Vagina (tissue), 2 donors: ENCODE measurements around the gene GRIN2C. TPM values are rescaled to one million over a fixed set of nuclear protein-coding genes. Genes with fewer than 3 reads are reported as not detected.
A peak's percentile ranks its signal among the peaks of the same experiment; 100 is the strongest.

Experiments used
- DNase-seq, 2 donors: peaks; one replicate each; pipeline ENCODE4 v3.0.0-alpha.2; 2017; ENCODE audit errors: extremely low spot score in 2 of 2
- H3K27ac ChIP-seq: fragments of 200-600 bp; sonication (generic); one replicate; pipeline ENCODE4 v1.5.1; 2019
- H3K27me3 ChIP-seq: fragments of 200-600 bp; sonication (generic); one replicate; pipeline ENCODE4 v1.5.1; 2019
- H3K36me3 ChIP-seq, 2 donors: fragments of 200-600 bp; sonication (generic); one replicate each; pipeline ENCODE4 v1.5.1; 2017 to 2019
- H3K4me1 ChIP-seq: fragments of 200-600 bp; sonication (generic); one replicate; pipeline ENCODE4 v1.5.1; 2019
- H3K4me3 ChIP-seq, 2 donors: fragments of 200-600 bp; sonication (generic); 1 replicate in 1 of 2; 2 replicates in 1 of 2; pipeline ENCODE4 v1.5.1; 2016 to 2019
- H3K9me3 ChIP-seq: fragments of 200-600 bp; sonication (generic); one replicate; pipeline ENCODE4 v1.5.1; 2019
- CTCF ChIP-seq, 3 experiments: fragments of 450-650 bp in 2 of 3; fragments of 200-600 bp in 1 of 3; sonication (generic) in 1 of 3; IDR thresholded peaks; one replicate each; pipeline ENCODE4 v1.5.1; 2017 to 2019; ENCODE audit warnings: antibody characterized with exemption in 3 of 3, mild to moderate bottlenecking in 2 of 3, moderate library complexity in 2 of 3
- POLR2A ChIP-seq, 2 donors: fragments of 450-650 bp; IDR thresholded peaks; one replicate each; pipeline ENCODE4 v1.6.1; 2017; ENCODE audit warnings: antibody characterized with exemption in 2 of 2, mild to moderate bottlenecking in 2 of 2, moderate library complexity in 2 of 2
- POLR2AphosphoS5 ChIP-seq, 2 donors: sonication (generic); formaldehyde crosslinking; IDR thresholded peaks; one replicate each; pipeline ENCODE4 v1.9.0; 2017; ENCODE audit warnings: antibody characterized with exemption in 2 of 2, mild to moderate bottlenecking in 2 of 2, low read depth in 1 of 2; ENCODE audit not compliant: insufficient read depth in 1 of 2
- intact Hi-C: fragments of 100-400 bp; cut with DNase I; formaldehyde crosslinking; loops from one replicate; pipeline ENCODE4 v1.15.1; 2023
- total RNA-seq: library from RNA; depleted of rRNA; stranded (reverse); fragments of >200 nt; gene quantifications from one replicate; pipeline ENCODE4 v1.2.3, GENCODE V29; 2016

GRIN2C gene
- total RNA-seq, 1 donor from 2014 or later, result not detected

- Histone ChIP-seq H3K27ac (no peak overlapping the region), H3K36me3 (no peaks in the 10 kb centered on the region), H3K27me3 (peaks cover 17% of the 10 kb centered on the region), H3K9me3 (no peaks in the 10 kb centered on the region), H3K4me3 (no peak overlapping the region), H3K4me1 (peaks cover 25% of the 10 kb centered on the region)
- intact Hi-C loops, result loop anchor here (2.0 to 5.0 kb wide), 2 partner anchors 71 to 119 kb away; no protein-coding TSS in a partner anchor
- no peak for TF ChIP-seq POLR2A (IDR thresholded peaks at IDR 0.05)
- no peak for TF ChIP-seq POLR2AphosphoS5 (IDR thresholded peaks at IDR 0.05; ENCODE audit: insufficient read depth in 1 of 2, low read depth in 1 of 2)
- no peak for TF ChIP-seq CTCF (IDR thresholded peaks at IDR 0.05)
- no peak for DNase-seq
These were observed 4.0 kb upstream of the GRIN2C start for GRCh38 chr17:74863420-74864296.

- Histone ChIP-seq H3K27me3 (peaks cover 17% of the 10 kb centered on the region), H3K9me3 (no peaks in the 10 kb centered on the region), H3K4me1 (peaks cover 25% of the 10 kb centered on the region), H3K36me3 (no peaks in the 10 kb centered on the region), H3K4me3 (no peak overlapping the region), H3K27ac (no peak overlapping the region)
- intact Hi-C loops, result loop anchor here (5.0 kb wide), 1 partner anchor 71 kb away; no protein-coding TSS in a partner anchor
- TF ChIP-seq CTCF (IDR thresholded peaks at IDR 0.05), result no peak
- TF ChIP-seq POLR2A (IDR thresholded peaks at IDR 0.05), result no peak
- TF ChIP-seq POLR2AphosphoS5 (IDR thresholded peaks at IDR 0.05; ENCODE audit: insufficient read depth in 1 of 2, low read depth in 1 of 2), result no peak
- DNase-seq, result no peak
These were observed 3.2 kb upstream of the GRIN2C start for GRCh38 chr17:74862919-74863318.

GRCh38 chr17:74862108-74862901, 2.6 kb upstream of the GRIN2C start:
- TF ChIP-seq CTCF (IDR thresholded peaks at IDR 0.05) (peak; percentile 37 to 53 (median 46)), POLR2AphosphoS5 (IDR thresholded peaks at IDR 0.05; ENCODE audit: insufficient read depth in 1 of 2, low read depth in 1 of 2) (no peak), POLR2A (IDR thresholded peaks at IDR 0.05) (no peak)
- Histone ChIP-seq H3K9me3 (no peaks in the 10 kb centered on the region), H3K4me3 (peak overlapping the region; percentile 11 to 39), H3K4me1 (peaks cover 25% of the 10 kb centered on the region), H3K27me3 (peaks cover 17% of the 10 kb centered on the region), H3K36me3 (no peaks in the 10 kb centered on the region), H3K27ac (no peak overlapping the region)
- no peak for DNase-seq
- intact Hi-C loops, result loop anchor here (5.0 kb wide), 1 partner anchor 70 kb away; no protein-coding TSS in a partner anchor

GRCh38 chr17:74861662-74862107, 2.0 kb upstream of the GRIN2C start:
- Histone ChIP-seq H3K27me3 (peaks cover 17% of the 10 kb centered on the region), H3K36me3 (no peaks in the 10 kb centered on the region), H3K9me3 (no peaks in the 10 kb centered on the region), H3K4me3 (peak overlapping the region; percentile 11 to 39), H3K4me1 (peaks cover 25% of the 10 kb centered on the region), H3K27ac (no peak overlapping the region)
- DNase-seq, result no peak
- intact Hi-C loops, result loop anchor here (5.0 kb wide), 1 partner anchor 69 kb away; no protein-coding TSS in a partner anchor
- TF ChIP-seq POLR2A (IDR thresholded peaks at IDR 0.05) (no peak), CTCF (IDR thresholded peaks at IDR 0.05) (no peak), POLR2AphosphoS5 (IDR thresholded peaks at IDR 0.05; ENCODE audit: insufficient read depth in 1 of 2, low read depth in 1 of 2) (no peak)
